GM19023 (cell line): ENCODE results near the gene GRPEL2.

ENCODE experiments used
- ATAC-seq: cut with Tn5 transposase; IDR thresholded peaks from one replicate; pipeline ENCODE4 v1.9.1; 2021; ENCODE audit warnings: mild to moderate bottlenecking, moderate library complexity; ENCODE audit not compliant: unreplicated experiment

The GRPEL2 gene

GRCh38 chr5:149353911-149354310 lies 8.6 kb downstream of the GRPEL2 start:
- ATAC-seq: no peak

DNA sequence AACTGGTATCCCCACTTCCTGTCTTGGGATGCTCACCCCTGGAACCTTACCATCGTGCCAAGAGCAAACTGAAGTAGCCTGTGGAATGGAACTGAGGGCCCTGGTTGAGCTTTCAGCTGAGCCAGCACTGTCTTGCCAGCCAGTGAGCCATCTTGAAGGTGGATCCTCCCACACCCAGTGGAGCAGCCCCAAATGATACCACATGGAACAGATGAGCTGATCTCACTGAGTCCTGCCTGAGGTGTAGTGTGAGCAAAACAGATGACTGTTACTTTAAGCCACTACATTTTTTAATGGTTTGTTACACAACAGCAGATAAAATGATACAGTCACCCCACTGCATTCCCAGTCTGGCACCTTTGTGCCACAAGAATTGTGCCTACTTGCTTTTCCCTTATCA lies 10.4 kb downstream of the GRPEL2 start:
- no peak for ATAC-seq

- no peak for ATAC-seq
Measured at GRCh38 chr5:149356391-149356790, 11.1 kb downstream of the GRPEL2 start.

GRCh38 chr5:149357370-149358293 lies 12.3 kb downstream of the GRPEL2 start, which contains the start of gene PCYOX1L:
TSS of gene PCYOX1L (plus strand) at chr5:149358046. CDS start at chr5:149358069, 23 bp downstream.
- ATAC-seq: peak; percentile 100

GRCh38 chr5:149358294-149358651 lies 13.0 kb downstream of the GRPEL2 start:
- ATAC-seq: peak; percentile 6

- no peak for ATAC-seq
Measured at GRCh38 chr5:149358868-149359495, 13.7 kb downstream of the GRPEL2 start.

DNA sequence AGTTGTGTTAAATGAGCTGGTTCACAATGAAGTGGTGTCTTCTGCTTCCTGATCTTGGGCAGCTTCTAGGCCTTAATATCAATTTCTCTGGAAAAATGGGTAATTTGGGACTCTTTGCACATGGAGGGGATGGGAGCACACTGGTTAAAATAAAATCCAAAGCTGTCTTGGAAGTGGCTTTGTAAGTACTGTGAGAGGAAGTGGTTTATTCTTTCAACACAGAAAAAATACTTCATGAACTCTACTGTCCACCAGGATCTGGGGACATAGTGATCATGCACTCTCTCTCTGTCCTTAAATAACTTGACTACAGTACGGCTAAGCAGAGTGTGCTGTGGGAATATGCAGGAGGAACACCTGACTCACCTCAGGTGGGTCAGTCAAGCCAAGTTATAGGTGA lies 15.0 kb downstream of the GRPEL2 start:
- no peak for ATAC-seq

DNA sequence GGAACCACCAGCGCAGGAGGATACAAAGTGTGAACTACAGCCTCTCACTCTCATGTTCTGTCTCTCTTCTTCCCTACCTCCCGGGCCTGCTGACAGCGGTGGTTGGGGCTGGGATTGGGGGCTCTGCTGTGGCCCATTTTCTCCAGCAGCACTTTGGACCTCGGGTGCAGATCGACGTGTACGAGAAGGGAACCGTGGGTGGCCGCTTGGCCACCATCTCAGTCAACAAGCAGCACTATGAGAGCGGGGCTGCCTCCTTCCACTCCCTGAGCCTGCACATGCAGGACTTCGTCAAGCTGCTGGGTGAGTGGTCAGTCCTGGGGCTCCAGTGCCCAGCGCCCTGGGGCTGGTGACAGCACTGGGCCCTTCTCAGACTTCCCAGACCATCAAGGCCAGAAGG lies 17.2 kb downstream of the GRPEL2 start:
- ATAC-seq: no peak

DNA sequence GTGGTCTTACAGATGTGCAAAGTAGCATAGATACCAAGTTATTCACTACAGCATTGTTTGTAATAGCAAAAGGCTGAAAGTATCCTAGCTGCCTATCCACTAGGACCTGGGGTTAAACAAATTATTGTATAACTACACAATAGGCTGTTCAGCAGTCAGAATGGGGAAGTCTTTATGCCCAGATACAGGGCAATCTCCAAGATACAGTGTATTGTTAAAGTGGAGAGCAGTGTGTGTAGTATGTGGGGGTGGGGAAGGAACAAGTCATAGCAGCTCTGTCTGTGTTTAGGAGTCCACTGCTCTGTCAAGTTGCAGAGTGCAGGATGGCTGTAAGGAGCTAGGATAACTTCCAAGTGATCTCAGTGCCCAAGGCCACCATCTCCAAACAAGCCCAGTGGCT lies 18.1 kb downstream of the GRPEL2 start:
- no peak for ATAC-seq

- ATAC-seq: no peak
Measured at GRCh38 chr5:149363936-149364335, 18.6 kb downstream of the GRPEL2 start.

DNA sequence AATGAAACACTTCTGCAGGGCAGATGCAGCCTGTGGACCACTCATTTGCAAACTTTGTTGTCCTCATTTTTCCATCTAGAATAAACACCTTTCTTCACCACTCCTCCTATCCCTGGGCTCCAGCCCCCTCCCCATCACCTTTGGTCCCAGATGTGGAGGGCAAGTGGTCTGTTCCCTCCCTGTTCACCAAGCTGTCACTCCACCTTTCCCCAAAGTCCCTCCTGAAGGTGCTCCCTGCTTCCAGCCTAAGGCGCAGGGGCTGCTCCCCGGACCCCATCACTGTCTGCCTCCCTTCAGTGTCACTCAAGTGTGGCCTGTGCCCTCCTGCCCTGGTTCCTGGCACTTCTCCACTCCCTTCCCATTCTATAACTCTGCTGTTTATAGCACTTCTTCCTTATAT lies 19.4 kb downstream of the GRPEL2 start:
- ATAC-seq: no peak

DNA sequence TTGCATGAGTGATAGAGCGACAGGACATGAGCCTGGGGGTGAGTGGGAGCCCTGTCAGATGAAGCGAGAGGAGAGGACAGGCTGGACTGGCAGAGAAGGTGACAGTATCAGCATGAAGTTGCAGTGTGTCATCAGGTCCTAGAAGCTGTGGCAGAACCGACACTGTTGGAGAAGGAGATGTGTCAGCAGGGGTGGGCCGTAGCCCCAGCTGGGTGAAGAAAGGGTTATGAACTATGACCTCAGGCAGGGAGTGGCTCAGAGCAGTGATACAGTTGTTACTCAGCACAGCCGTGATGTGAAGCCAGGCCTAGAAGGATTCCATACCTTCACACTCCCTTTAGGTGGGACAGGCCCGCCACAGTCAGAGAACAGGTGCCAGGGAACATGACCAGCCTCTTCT lies 20.1 kb downstream of the GRPEL2 start:
- no peak for ATAC-seq

- no peak for ATAC-seq
Measured at GRCh38 chr5:149366169-149366729, 20.9 kb downstream of the GRPEL2 start.

DNA sequence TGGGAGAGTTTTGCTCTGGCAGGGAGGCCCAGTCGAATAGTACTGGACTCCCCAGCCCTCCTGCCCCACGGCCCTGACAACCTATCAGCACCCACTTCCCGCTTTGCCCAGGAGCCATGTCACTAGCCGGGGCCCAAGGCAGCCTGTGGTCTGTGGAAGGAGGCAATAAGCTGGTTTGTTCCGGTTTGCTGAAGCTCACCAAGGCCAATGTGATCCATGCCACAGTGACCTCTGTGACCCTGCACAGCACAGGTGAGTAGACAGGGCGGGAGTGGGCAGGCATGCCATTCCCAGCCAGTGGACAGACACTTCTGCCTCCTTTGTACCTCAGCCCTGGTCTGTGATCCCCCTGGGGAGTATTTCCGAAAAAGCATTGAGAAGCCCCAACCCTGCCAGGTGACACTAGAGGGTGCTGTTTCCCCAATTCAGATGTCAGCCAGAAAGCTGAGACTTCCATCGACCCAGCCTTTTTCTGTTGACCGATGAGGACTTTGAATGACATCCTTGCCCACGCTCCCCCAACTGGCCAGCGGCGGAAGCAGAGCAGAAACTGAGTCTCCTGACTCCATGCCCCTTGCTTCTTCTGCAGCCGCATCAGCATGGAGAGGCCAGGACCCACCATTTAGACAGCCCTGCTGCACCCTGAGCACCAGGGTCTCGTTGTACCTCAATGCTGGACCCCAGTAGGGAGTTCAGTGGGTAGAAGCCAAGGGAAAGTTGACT lies 22.1 kb downstream of the GRPEL2 start:
- peak; percentile 63 for ATAC-seq

GRCh38 chr5:149367972-149368645 lies 22.8 kb downstream of the GRPEL2 start:
- ATAC-seq: no peak

DNA sequence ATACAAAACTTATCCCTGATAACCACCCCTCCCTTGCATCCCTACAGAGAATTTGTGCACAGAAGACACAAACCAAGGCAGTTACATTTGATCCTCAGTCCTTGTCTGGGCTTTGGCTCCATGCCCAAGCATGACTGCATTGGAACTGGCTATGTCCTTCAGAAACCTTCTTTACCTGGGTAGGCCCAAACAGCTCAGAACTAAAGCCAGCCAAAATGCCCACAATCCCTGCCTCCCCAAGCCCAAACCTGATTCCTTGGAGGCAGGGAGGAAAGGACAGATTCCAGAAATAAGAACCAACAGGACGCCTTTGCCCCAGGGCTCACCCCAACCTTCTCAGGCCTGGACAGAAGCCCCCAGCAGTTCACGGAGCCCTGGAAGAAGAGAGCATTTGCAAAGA lies 25.6 kb downstream of the GRPEL2 start:
- no peak for ATAC-seq

DNA sequence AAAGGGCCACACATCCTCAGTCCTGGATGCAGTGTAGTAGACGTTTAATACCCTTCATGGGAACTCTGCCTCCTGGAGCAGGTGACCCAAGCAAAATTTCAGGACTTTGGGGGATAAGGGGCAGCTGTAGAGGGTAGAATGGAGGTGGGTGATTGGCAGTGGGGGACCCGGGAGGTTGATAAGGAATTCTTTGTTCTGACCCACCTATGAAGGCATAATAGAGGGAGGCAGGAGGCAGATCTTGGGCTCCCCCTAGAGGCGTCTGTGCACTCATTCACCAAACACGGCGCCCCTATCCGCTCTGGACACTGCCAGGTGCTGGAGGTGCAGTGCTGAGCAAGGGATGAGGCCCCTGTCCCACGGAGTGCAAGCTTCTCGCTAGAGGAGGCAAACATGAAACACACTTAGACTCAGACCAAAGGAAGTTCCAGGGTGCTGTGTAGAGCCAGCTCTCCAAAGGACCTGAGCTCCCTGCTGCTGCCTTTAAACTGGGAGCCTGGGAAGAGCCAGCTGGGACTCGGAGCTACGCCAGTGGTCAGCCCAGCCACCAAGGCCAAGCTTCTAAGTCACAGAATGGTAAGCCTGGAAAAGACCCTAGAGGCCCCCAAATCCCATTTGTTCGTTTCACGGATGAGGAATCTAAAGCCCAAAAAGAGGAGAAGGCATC lies 26.1 kb downstream of the GRPEL2 start:
- peak; percentile 83 for ATAC-seq

GRCh38 chr5:149372076-149372795 lies 26.9 kb downstream of the GRPEL2 start:
- no peak for ATAC-seq

- ATAC-seq: no peak
Measured at GRCh38 chr5:149372932-149373331, 27.6 kb downstream of the GRPEL2 start.

GRCh38 chr5:149374303-149374702 lies 29.0 kb downstream of the GRPEL2 start:
- ATAC-seq: no peak
